Measurements from ENCODE around the gene CYP4F22.
"Not testable (repeated sequence)": the region's sequence is repeated elsewhere in the genome, so short reads cannot be mapped to it uniquely, and the experiment has no call there.

Gene CYP4F22

GRCh38 chr19:15526408-15526807, 18.1 kb downstream of the CYP4F22 start:
- Histone ChIP-seq H3K27me3 (ENCODE audit: insufficient read depth, low read length) (no peaks in the 10 kb centered on the region), H3K27ac (ENCODE audit: low read length) (no peak overlapping the region), H3K4me1 (ENCODE audit: insufficient read depth, low read length) (no peaks in the 10 kb centered on the region), H3K36me3 (ENCODE audit: insufficient read depth, low read depth, low read length) (no peaks in the 10 kb centered on the region), H3K9me3 (ENCODE audit: insufficient read depth, low read depth, low read length) (peaks cover 85% of the 10 kb centered on the region), H3K4me3 (ENCODE audit: low read length) (no peak overlapping the region), H3K9ac (ENCODE audit: low read depth, low read length) (no peak overlapping the region)

GRCh38 chr19:15527705-15528104, 19.4 kb downstream of the CYP4F22 start:
- Histone ChIP-seq H3K4me1 (ENCODE audit: insufficient read depth, low read length) (no peaks in the 10 kb centered on the region), H3K27ac (ENCODE audit: low read length) (no peak overlapping the region), H3K27me3 (ENCODE audit: insufficient read depth, low read length) (no peaks in the 10 kb centered on the region), H3K9ac (ENCODE audit: low read depth, low read length) (no peak overlapping the region), H3K36me3 (ENCODE audit: insufficient read depth, low read depth, low read length) (no peaks in the 10 kb centered on the region), H3K9me3 (ENCODE audit: insufficient read depth, low read depth, low read length) (peaks cover 86% of the 10 kb centered on the region), H3K4me3 (ENCODE audit: low read length) (no peak overlapping the region)

GRCh38 chr19:15529774-15530372, 21.5 kb downstream of the CYP4F22 start:
- H3K4me3 ChIP-seq (ENCODE audit: low read length): no peak overlapping the region
- no peak overlapping the region for H3K9ac ChIP-seq (ENCODE audit: low read depth, low read length)
- no peaks in the 10 kb centered on the region for H3K4me1 ChIP-seq (ENCODE audit: insufficient read depth, low read length)
- H3K36me3 ChIP-seq (ENCODE audit: insufficient read depth, low read depth, low read length): no peaks in the 10 kb centered on the region
- H3K27me3 ChIP-seq (ENCODE audit: insufficient read depth, low read length): no peaks in the 10 kb centered on the region
- H3K27ac ChIP-seq (ENCODE audit: low read length): no peak overlapping the region
- H3K9me3 ChIP-seq (ENCODE audit: insufficient read depth, low read depth, low read length): peaks cover 91% of the 10 kb centered on the region

GRCh38 chr19:15532779-15533521, 24.6 kb downstream of the CYP4F22 start:
- H3K4me3 ChIP-seq (ENCODE audit: low read length): no peak overlapping the region
- H3K9me3 ChIP-seq (ENCODE audit: insufficient read depth, low read depth, low read length): peaks cover 90% of the 10 kb centered on the region
- H3K9ac ChIP-seq (ENCODE audit: low read depth, low read length): no peak overlapping the region
- no peaks in the 10 kb centered on the region for H3K36me3 ChIP-seq (ENCODE audit: insufficient read depth, low read depth, low read length)
- H3K27ac ChIP-seq (ENCODE audit: low read length): no peak overlapping the region
- no peaks in the 10 kb centered on the region for H3K4me1 ChIP-seq (ENCODE audit: insufficient read depth, low read length)
- H3K27me3 ChIP-seq (ENCODE audit: insufficient read depth, low read length): no peaks in the 10 kb centered on the region

GRCh38 chr19:15533522-15533830, 25.2 kb downstream of the CYP4F22 start:
- not testable (repeated sequence) for H3K27ac ChIP-seq (ENCODE audit: low read length); H3K4me3 ChIP-seq (ENCODE audit: low read length); H3K27me3 ChIP-seq (ENCODE audit: insufficient read depth, low read length); H3K4me1 ChIP-seq (ENCODE audit: insufficient read depth, low read length); H3K9ac ChIP-seq (ENCODE audit: low read depth, low read length); H3K36me3 ChIP-seq (ENCODE audit: insufficient read depth, low read depth, low read length)
- peaks cover 90% of the 10 kb centered on the region for H3K9me3 ChIP-seq (ENCODE audit: insufficient read depth, low read depth, low read length)

GRCh38 chr19:15534957-15535864, 26.9 kb downstream of the CYP4F22 start:
- no peak overlapping the region for H3K27ac ChIP-seq (ENCODE audit: low read length)
- H3K9ac ChIP-seq (ENCODE audit: low read depth, low read length): no peak overlapping the region
- H3K4me3 ChIP-seq (ENCODE audit: low read length): no peak overlapping the region
- H3K4me1 ChIP-seq (ENCODE audit: insufficient read depth, low read length): no peaks in the 10 kb centered on the region
- no peaks in the 10 kb centered on the region for H3K27me3 ChIP-seq (ENCODE audit: insufficient read depth, low read length)
- H3K36me3 ChIP-seq (ENCODE audit: insufficient read depth, low read depth, low read length): no peaks in the 10 kb centered on the region
- peaks cover 91% of the 10 kb centered on the region for H3K9me3 ChIP-seq (ENCODE audit: insufficient read depth, low read depth, low read length)

- peaks cover 90% of the 10 kb centered on the region for H3K9me3 ChIP-seq (ENCODE audit: insufficient read depth, low read depth, low read length)
- no peak overlapping the region for H3K27ac ChIP-seq (ENCODE audit: low read length)
- H3K4me3 ChIP-seq (ENCODE audit: low read length): no peak overlapping the region
- no peak overlapping the region for H3K9ac ChIP-seq (ENCODE audit: low read depth, low read length)
- no peaks in the 10 kb centered on the region for H3K4me1 ChIP-seq (ENCODE audit: insufficient read depth, low read length)
- no peaks in the 10 kb centered on the region for H3K36me3 ChIP-seq (ENCODE audit: insufficient read depth, low read depth, low read length)
- H3K27me3 ChIP-seq (ENCODE audit: insufficient read depth, low read length): no peaks in the 10 kb centered on the region
Observed at GRCh38 chr19:15536350-15536749, 28.0 kb downstream of the CYP4F22 start.

- Histone ChIP-seq H3K27ac (ENCODE audit: low read length) (no peak overlapping the region), H3K4me3 (ENCODE audit: low read length) (no peak overlapping the region), H3K9ac (ENCODE audit: low read depth, low read length) (no peak overlapping the region), H3K36me3 (ENCODE audit: insufficient read depth, low read depth, low read length) (no peaks in the 10 kb centered on the region), H3K4me1 (ENCODE audit: insufficient read depth, low read length) (no peaks in the 10 kb centered on the region), H3K9me3 (ENCODE audit: insufficient read depth, low read depth, low read length) (peaks cover 85% of the 10 kb centered on the region), H3K27me3 (ENCODE audit: insufficient read depth, low read length) (no peaks in the 10 kb centered on the region)
Observed at GRCh38 chr19:15538774-15539173, 30.4 kb downstream of the CYP4F22 start.

- H3K27ac ChIP-seq (ENCODE audit: low read length): no peak overlapping the region
- H3K9me3 ChIP-seq (ENCODE audit: insufficient read depth, low read depth, low read length): peaks cover 85% of the 10 kb centered on the region
- no peak overlapping the region for H3K9ac ChIP-seq (ENCODE audit: low read depth, low read length)
- no peaks in the 10 kb centered on the region for H3K36me3 ChIP-seq (ENCODE audit: insufficient read depth, low read depth, low read length)
- H3K4me3 ChIP-seq (ENCODE audit: low read length): no peak overlapping the region
- H3K4me1 ChIP-seq (ENCODE audit: insufficient read depth, low read length): no peaks in the 10 kb centered on the region
- H3K27me3 ChIP-seq (ENCODE audit: insufficient read depth, low read length): no peaks in the 10 kb centered on the region
Observed at GRCh38 chr19:15539638-15540037, 31.3 kb downstream of the CYP4F22 start.

GRCh38 chr19:15540435-15540834, 32.1 kb downstream of the CYP4F22 start:
- Histone ChIP-seq H3K4me1 (ENCODE audit: insufficient read depth, low read length) (no peaks in the 10 kb centered on the region), H3K27me3 (ENCODE audit: insufficient read depth, low read length) (no peaks in the 10 kb centered on the region), H3K4me3 (ENCODE audit: low read length) (no peak overlapping the region), H3K27ac (ENCODE audit: low read length) (no peak overlapping the region), H3K36me3 (ENCODE audit: insufficient read depth, low read depth, low read length) (no peaks in the 10 kb centered on the region), H3K9me3 (ENCODE audit: insufficient read depth, low read depth, low read length) (peaks cover 83% of the 10 kb centered on the region), H3K9ac (ENCODE audit: low read depth, low read length) (no peak overlapping the region)

- no peak overlapping the region for H3K9ac ChIP-seq (ENCODE audit: low read depth, low read length)
- H3K4me3 ChIP-seq (ENCODE audit: low read length): no peak overlapping the region
- H3K9me3 ChIP-seq (ENCODE audit: insufficient read depth, low read depth, low read length): peaks cover 67% of the 10 kb centered on the region
- no peaks in the 10 kb centered on the region for H3K4me1 ChIP-seq (ENCODE audit: insufficient read depth, low read length)
- no peak overlapping the region for H3K27ac ChIP-seq (ENCODE audit: low read length)
- H3K27me3 ChIP-seq (ENCODE audit: insufficient read depth, low read length): no peaks in the 10 kb centered on the region
- H3K36me3 ChIP-seq (ENCODE audit: insufficient read depth, low read depth, low read length): no peaks in the 10 kb centered on the region
Observed at GRCh38 chr19:15544283-15544682, 36.0 kb downstream of the CYP4F22 start.

- Histone ChIP-seq H3K36me3 (ENCODE audit: insufficient read depth, low read depth, low read length) (no peaks in the 10 kb centered on the region), H3K9me3 (ENCODE audit: insufficient read depth, low read depth, low read length) (peaks cover 60% of the 10 kb centered on the region), H3K4me1 (ENCODE audit: insufficient read depth, low read length) (no peaks in the 10 kb centered on the region), H3K4me3 (ENCODE audit: low read length) (no peak overlapping the region), H3K9ac (ENCODE audit: low read depth, low read length) (no peak overlapping the region), H3K27ac (ENCODE audit: low read length) (no peak overlapping the region), H3K27me3 (ENCODE audit: insufficient read depth, low read length) (no peaks in the 10 kb centered on the region)
Observed at GRCh38 chr19:15544970-15545369, 36.6 kb downstream of the CYP4F22 start.

All from iPS-20b (cell line).